H1 (cell line): ENCODE data around the gene TCF7L1. TPM values are rescaled to one million over a fixed set of nuclear protein-coding genes. Genes with fewer than 3 reads are reported as not detected.

Source experiments
- CTCF ChIA-PET: fragments of 300-600 bp; sonication (Branson Sonifier 250); formaldehyde crosslinking; loops from one replicate; lab custom pipeline; 2021; ENCODE audit not compliant: partially characterized antibody; lab: Charles Lee
- POLR2A ChIA-PET: fragments of 300-600 bp; sonication (Branson Sonifier 250); formaldehyde crosslinking; loops from one replicate; lab custom pipeline; 2021; ENCODE audit warnings: inconsistent platforms; ENCODE audit not compliant: partially characterized antibody; lab: Charles Lee
- DNase-seq, 2 experiments: peaks; one replicate each; pipeline versions ENCODE4 v3.0.0 to v3.0.0-alpha.2; 2010 to 2022; ENCODE audit warnings: low spot score in 2 of 2, low read depth in 1 of 2, mixed read lengths in 1 of 2
- FAIRE-seq: peaks from 2 replicates; lab custom pipeline; 2011; peaks lifted over from hg19 to GRCh38; lab: Jason Lieb, UNC
- H2AFZ ChIP-seq: 2 replicates; pipeline ENCODE4 v1.8.1; 2012; ENCODE audit warnings: low read length, inconsistent platforms
- H2AK5ac ChIP-seq: 2 replicates; pipeline ENCODE4 v1.6.1; 2013; ENCODE audit warnings: low read depth, low read length
- H2BK120ac ChIP-seq: replicated peaks from 2 replicates; pipeline ENCODE3; 2013; ENCODE audit warnings: low read depth, low read length, inconsistent platforms
- H2BK12ac ChIP-seq: 2 replicates; pipeline ENCODE4 v1.6.1; 2013; ENCODE audit warnings: low read depth, low read length
- H2BK15ac ChIP-seq: 2 replicates; pipeline ENCODE4 v1.6.1; 2013; ENCODE audit warnings: low read length
- H2BK20ac ChIP-seq: 2 replicates; pipeline ENCODE4 v1.6.1; 2013; ENCODE audit warnings: low read length
- H2BK5ac ChIP-seq: 2 replicates; pipeline ENCODE4 v1.6.1; 2013; ENCODE audit warnings: low read depth, low read length
- H3K14ac ChIP-seq: 2 replicates; pipeline ENCODE4 v1.6.1; 2013; ENCODE audit warnings: inconsistent platforms; ENCODE audit not compliant: insufficient read length
- H3K18ac ChIP-seq: 2 replicates; pipeline ENCODE4 v1.6.1; 2013; ENCODE audit warnings: low read length; ENCODE audit errors: extremely low read depth
- H3K23ac ChIP-seq: 2 replicates; pipeline ENCODE4 v1.6.1; 2013; ENCODE audit warnings: inconsistent platforms; ENCODE audit not compliant: insufficient read length
- H3K23me2 ChIP-seq: 2 replicates; pipeline ENCODE4 v1.6.1; 2013; ENCODE audit warnings: low read depth, low read length
- H3K27ac ChIP-seq: 2 replicates; pipeline ENCODE4 v1.6.1; 2011; ENCODE audit warnings: low read depth, low read length, inconsistent platforms
- H3K27me3 ChIP-seq, 4 experiments: replicated peaks in 1 of 4; 1 replicate in 1 of 4; 2 replicates in 3 of 4; pipeline versions ENCODE4 v1.6.1 to v1.8.1; 2011 to 2013; ENCODE audit warnings: low read length in 3 of 4, mild to moderate bottlenecking in 3 of 4, inconsistent platforms in 2 of 4, mixed read lengths in 2 of 4, moderate library complexity in 1 of 4; ENCODE audit not compliant: control insufficient read depth in 3 of 4, insufficient read depth in 3 of 4; ENCODE audit errors: extremely low read depth in 1 of 4
- H3K36me3 ChIP-seq, 4 experiments: 2 replicates each; pipeline versions ENCODE4 v1.6.1 to v1.8.1; 2011 to 2013; ENCODE audit warnings: mild to moderate bottlenecking in 4 of 4, low read length in 3 of 4, moderate library complexity in 2 of 4, control low read depth in 1 of 4, inconsistent platforms in 1 of 4; ENCODE audit not compliant: insufficient read depth in 4 of 4, control insufficient read depth in 2 of 4
- H3K4ac ChIP-seq: replicated peaks from 2 replicates; pipeline ENCODE3; 2013; ENCODE audit warnings: low read length, low read depth, mixed read lengths, inconsistent platforms; ENCODE audit not compliant: insufficient read length
- H3K4me1 ChIP-seq, 4 experiments: replicated peaks in 1 of 4; 1 replicate in 1 of 4; 2 replicates in 3 of 4; pipeline versions ENCODE4 v1.6.1 to v1.8.1; 2011 to 2013; ENCODE audit warnings: low read length in 3 of 4, inconsistent platforms in 2 of 4, mixed read lengths in 1 of 4; ENCODE audit not compliant: insufficient read depth in 4 of 4, control insufficient read depth in 3 of 4
- H3K4me2 ChIP-seq, 2 experiments: 2 replicates each; pipeline versions ENCODE4 v1.6.1 to v1.8.1; 2011 to 2013; ENCODE audit warnings: low read depth in 2 of 2, low read length in 2 of 2, control low read depth in 1 of 2, inconsistent platforms in 1 of 2, mild to moderate bottlenecking in 1 of 2; ENCODE audit not compliant: insufficient read depth in 1 of 2
- H3K4me3 ChIP-seq, 4 experiments: fragments of 200-600, 300-600 bp in 1 of 4; sonication (generic), shearing (Covaris generic), sonication (Bioruptor Twin) in 1 of 4; 2 replicates each; pipeline versions ENCODE4 v1.5.1 to v1.8.1; 2011 to 2016; ENCODE audit warnings: low read length in 4 of 4, low read depth in 3 of 4, control low read depth in 2 of 4, inconsistent platforms in 2 of 4, mild to moderate bottlenecking in 2 of 4, mixed read lengths in 1 of 4, moderate library complexity in 1 of 4; ENCODE audit not compliant: insufficient read depth in 2 of 4; ENCODE audit errors: extremely low read depth in 1 of 4
- H3K56ac ChIP-seq: replicated peaks from 2 replicates; pipeline ENCODE3; 2013; ENCODE audit warnings: low read depth, mild to moderate bottlenecking, mixed read lengths, low read length, inconsistent platforms; ENCODE audit not compliant: insufficient read length
- H3K79me1 ChIP-seq: 2 replicates; pipeline ENCODE4 v1.6.1; 2013; ENCODE audit warnings: low read depth, low read length, control low read depth
- H3K79me2 ChIP-seq, 2 experiments: 2 replicates each; pipeline versions ENCODE4 v1.6.1 to v1.8.1; 2012 to 2013; ENCODE audit warnings: low read length in 2 of 2, mild to moderate bottlenecking in 2 of 2, inconsistent platforms in 1 of 2; ENCODE audit not compliant: insufficient read depth in 2 of 2, control insufficient read depth in 1 of 2
- H3K9ac ChIP-seq, 4 experiments: replicated peaks in 1 of 4; 1 replicate in 1 of 4; 2 replicates in 3 of 4; pipeline versions ENCODE4 v1.6.1 to v1.8.1; 2011 to 2013; ENCODE audit warnings: low read depth in 3 of 4, low read length in 3 of 4, control low read depth in 2 of 4, mild to moderate bottlenecking in 2 of 4, moderate library complexity in 2 of 4, inconsistent platforms in 1 of 4; ENCODE audit errors: extremely low read depth in 1 of 4
- H3K9me3 ChIP-seq, 2 experiments: 2 replicates each; pipeline versions ENCODE4 v1.6.1 to v1.8.1; 2012 to 2013; ENCODE audit warnings: mild to moderate bottlenecking in 2 of 2, moderate library complexity in 2 of 2, control low read depth in 1 of 2, inconsistent platforms in 1 of 2, low read depth in 1 of 2, low read length in 1 of 2, mixed read lengths in 1 of 2; ENCODE audit not compliant: insufficient read depth in 2 of 2
- H4K20me1 ChIP-seq, 2 experiments: replicated peaks in 1 of 2; 2 replicates each; pipeline versions ENCODE3 to v1.8.1; 2011 to 2013; ENCODE audit warnings: inconsistent platforms in 2 of 2, low read length in 2 of 2, mild to moderate bottlenecking in 1 of 2; ENCODE audit not compliant: insufficient read depth in 2 of 2, control insufficient read depth in 1 of 2
- H4K5ac ChIP-seq: 2 replicates; pipeline ENCODE4 v1.6.1; 2013; ENCODE audit warnings: low read length, low read depth, mixed read lengths, inconsistent platforms; ENCODE audit not compliant: insufficient read length
- H4K8ac ChIP-seq: 2 replicates; pipeline ENCODE4 v1.8.0; 2013; ENCODE audit warnings: mild to moderate bottlenecking, moderate library complexity, low read length, inconsistent platforms; ENCODE audit not compliant: insufficient read depth; ENCODE audit errors: extremely low read depth
- H4K91ac ChIP-seq: replicated peaks from 2 replicates; pipeline ENCODE3; 2013; ENCODE audit warnings: low read length, mixed read lengths, inconsistent platforms; ENCODE audit not compliant: insufficient read length
- CBX5 ChIP-seq: fragments of 300-800, 300-1000 bp; sonication (generic); IDR thresholded peaks from 2 replicates; pipeline ENCODE4 v1.7.1; 2016; ENCODE audit warnings: antibody characterized with exemption, low read length, low read depth
- CBX8 ChIP-seq: fragments of 300-800, 300-1000 bp; sonication (generic); IDR thresholded peaks from 2 replicates; pipeline ENCODE4 v1.7.1; 2016; ENCODE audit warnings: low read depth, low read length, borderline replicate concordance
- CREB1 ChIP-seq: IDR thresholded peaks from 2 replicates; pipeline ENCODE4 v1.6.1; 2012; ENCODE audit warnings: inconsistent platforms
- CTCF ChIP-seq, 3 experiments: IDR thresholded peaks; 1 replicate in 2 of 3; 2 replicates in 1 of 3; pipeline versions ENCODE4 v1.5.1 to v1.6.1; 2011; ENCODE audit warnings: low read length in 3 of 3, mild to moderate bottlenecking in 3 of 3, inconsistent platforms in 2 of 3, low read depth in 1 of 3, moderate library complexity in 1 of 3; ENCODE audit not compliant: insufficient read depth in 1 of 3; ENCODE audit errors: control extremely low read depth in 1 of 3
- GABPA ChIP-seq: IDR thresholded peaks from 2 replicates; pipeline ENCODE4 v1.6.1; 2011; ENCODE audit warnings: mild to moderate bottlenecking, low read length, moderate library complexity, borderline replicate concordance; ENCODE audit not compliant: insufficient read depth
- HDAC6 ChIP-seq: IDR thresholded peaks from one replicate; pipeline ENCODE4 v1.7.1; 2012; ENCODE audit warnings: low read depth, mild to moderate bottlenecking, inconsistent platforms, low read length, moderate library complexity
- MAFK ChIP-seq: IDR thresholded peaks from 2 replicates; pipeline ENCODE4 v1.6.1; 2012; ENCODE audit warnings: low read depth, mild to moderate bottlenecking, improper control_type of control experiment, low read length
- SIRT6 ChIP-seq: IDR thresholded peaks from one replicate; pipeline ENCODE4 v1.7.1; 2012; ENCODE audit warnings: low read length, inconsistent platforms
- TEAD4 ChIP-seq: IDR thresholded peaks from 2 replicates; pipeline ENCODE4 v1.6.1; 2012; ENCODE audit warnings: low read depth, low read length, inconsistent platforms, mixed read lengths
- WGBS, 2 experiments: shearing (Covaris generic) in 1 of 2; methylation state at CpG; one replicate each; pipeline versions ENCODE4 v1.1.6 to v1.1.7; 2013 to 2015; ENCODE audit warnings: low lambda C conversion rate in 2 of 2, mixed read lengths in 2 of 2, inconsistent platforms in 1 of 2, low coverage in 1 of 2, missing lambda C conversion rate in 1 of 2; ENCODE audit not compliant: insufficient replicate concordance in 2 of 2, insufficient coverage in 1 of 2, insufficient read length in 1 of 2; ENCODE audit errors: extremely low coverage in 1 of 2, missing lambda C conversion rate in 1 of 2; 5-methylcytosine and 5-hydroxymethylcytosine counted together
- polyA plus RNA-seq, 7 experiments: library from polyadenylated mRNA; depleted of rRNA in 3 of 7; stranded (reverse) in 5 of 7; unstranded in 2 of 7; fragments of >200 nt in 5 of 7; fragments of 200-250 nt in 2 of 7; gene quantifications; 1 replicate in 5 of 7; 2 replicates in 1 of 7; 4 replicates in 1 of 7; pipeline versions ENCODE4 v1.2.1 to v1.2.3, GENCODE V29; 2011 to 2013; ENCODE audit warnings: missing spikeins in 2 of 7, mixed read lengths in 2 of 7
- total RNA-seq: library from RNA; stranded (reverse); fragmentation: NEBNext Ultra II Directional; extraction: Animal tissue kit (Norgen Biotek cat#: 25700); gene quantifications from 2 replicates; pipeline ENCODE4 v1.2.1, GENCODE V29; 2021

The TCF7L1 gene
- total and polyA plus RNA-seq, 2 of the 8 experiments (the other 6 are each of a cell fraction or from before 2014, with no cell fraction given): 27.5 to 108 TPM

DNA sequence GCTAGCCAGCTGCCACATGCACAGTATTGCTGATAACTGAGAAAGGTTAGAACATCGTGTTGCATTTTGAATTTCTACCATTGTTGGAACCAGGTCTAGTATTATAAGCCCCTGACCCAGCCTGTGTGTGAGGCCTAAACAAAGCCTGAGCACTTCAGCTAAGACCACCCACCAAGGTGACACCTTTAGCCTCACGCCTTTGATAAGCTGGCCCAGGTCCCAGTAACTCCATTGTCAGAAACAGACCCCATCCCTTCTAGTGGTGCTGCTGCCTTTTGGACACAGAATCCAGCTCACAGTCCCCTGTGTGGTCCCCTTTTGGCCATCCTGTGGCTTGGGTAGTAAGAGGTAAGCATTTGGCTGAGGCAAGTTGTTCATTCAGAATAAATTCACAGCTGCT is 223.0 kb downstream of the TCF7L1 start:
- no peak overlapping the region; a peak in 1 of 4 replicates for H3K4me2 ChIP-seq
- DNase-seq (no peak), FAIRE-seq (no peak)
- H2AK5ac ChIP-seq: no peak overlapping the region
- no peak overlapping the region for H2AFZ ChIP-seq
- H2BK5ac ChIP-seq: no peak overlapping the region
- no peaks in the 10 kb centered on the region for H3K9me3 ChIP-seq
- no peaks in the 10 kb centered on the region for H3K79me1 ChIP-seq
- H3K4ac ChIP-seq: no peak overlapping the region
- 89% methylated on average over 2 of the region's 2 CpGs; no CpG with 5 or more reads in 1 of the 2 experiments for WGBS, 2 experiments
- no peaks in the 10 kb centered on the region for H3K27me3 ChIP-seq
- ChIA-PET POLR2A (interaction anchor here (0.8 to 1.8 kb wide), 6 partner anchors 10 to 190 kb away, joined by 3 to 9 read pairs (median 4); partner anchors contain the start of gene MAT2A), CTCF (interaction anchor here (0.5 to 2.9 kb wide), 7 partner anchors 9 to 388 kb away, joined by 3 to 11 read pairs (median 3); no protein-coding TSS in a partner anchor)
- no peak overlapping the region for H4K8ac ChIP-seq
- peaks cover 0 to 3% (median 1%) of the 10 kb centered on the region in 4 experiments; a peak in 2 of 7 replicates for H3K4me1 ChIP-seq
- no peak overlapping the region for H4K91ac ChIP-seq
- TF ChIP-seq CBX8 (no peak), CBX5 (no peak), GABPA (no peak), CREB1 (no peak), SIRT6 (no peak), TEAD4 (no peak), HDAC6 (no peak), CTCF (IDR thresholded peaks at IDR 0.05; ENCODE audit: control extremely low read depth in 1 of 3, insufficient read depth in 1 of 3, low read depth in 1 of 3, low read length in 3 of 3) (no peak), MAFK (no peak)
- no peak overlapping the region for H4K5ac ChIP-seq
- no peaks in the 10 kb centered on the region for H3K79me2 ChIP-seq
- no peak overlapping the region for H3K18ac ChIP-seq
- H3K9ac ChIP-seq: no peak overlapping the region
- peaks cover 8% of the 10 kb centered on the region for H3K23me2 ChIP-seq
- H2BK20ac ChIP-seq: no peak overlapping the region
- no peaks in the 10 kb centered on the region for H4K20me1 ChIP-seq
- H3K23ac ChIP-seq: no peak overlapping the region
- H3K14ac ChIP-seq: no peak overlapping the region
- no peak overlapping the region for H2BK120ac ChIP-seq
- no peak overlapping the region for H3K27ac ChIP-seq
- H2BK12ac ChIP-seq: no peak overlapping the region
- no peak overlapping the region for H3K56ac ChIP-seq
- H2BK15ac ChIP-seq: no peak overlapping the region
- H3K4me3 ChIP-seq: no peak overlapping the region
- 0 out of 8 replicates have a peak, but pooled peaks cover 0 to 2% (median 0%) of the 10 kb centered on the region in 4 experiments for H3K36me3 ChIP-seq
